Measurements from ENCODE around the gene CILP2.
A peak's percentile ranks its signal among the peaks of the same experiment; 100 is the strongest.

CILP2 gene

GRCh38 chr19:19505669-19506326, 32.3 kb upstream of the CILP2 start:
- no peak for DNase-seq (ENCODE audit: low read depth, low spot score)

GRCh38 chr19:19506592-19506991, 31.5 kb upstream of the CILP2 start:
- no peak for DNase-seq (ENCODE audit: low read depth, low spot score)

GRCh38 chr19:19507354-19507753, 30.7 kb upstream of the CILP2 start:
- no peak for DNase-seq (ENCODE audit: low read depth, low spot score)

- no peak for DNase-seq (ENCODE audit: low read depth, low spot score)
Observed at GRCh38 chr19:19508217-19508616, 29.8 kb upstream of the CILP2 start.

- no peak for DNase-seq (ENCODE audit: low read depth, low spot score)
Observed at GRCh38 chr19:19510432-19510831, 27.6 kb upstream of the CILP2 start.

- no peak for DNase-seq (ENCODE audit: low read depth, low spot score)
Observed at GRCh38 chr19:19513682-19514081, 24.4 kb upstream of the CILP2 start.

- DNase-seq (ENCODE audit: low read depth, low spot score): no peak
Observed at GRCh38 chr19:19514215-19514657, 23.8 kb upstream of the CILP2 start.

- no peak for DNase-seq (ENCODE audit: low read depth, low spot score)
Observed at GRCh38 chr19:19514881-19515641, 23.0 kb upstream of the CILP2 start, which contains the start of gene TSSK6. TSS of gene TSSK6 (minus strand) at chr19:19515548. CDS start at chr19:19515427, 121 bp downstream.

- peak; percentile 91 for DNase-seq (ENCODE audit: low read depth, low spot score)
Observed at GRCh38 chr19:19515642-19516519, 22.2 kb upstream of the CILP2 start, which contains the start of gene NDUFA13. TSS of gene NDUFA13 (plus strand) at chr19:19516225. CDS start at chr19:19516239, 14 bp downstream.

GRCh38 chr19:19517235-19517619, 20.8 kb upstream of the CILP2 start:
- DNase-seq (ENCODE audit: low read depth, low spot score): no peak

- no peak for DNase-seq (ENCODE audit: low read depth, low spot score)
Observed at GRCh38 chr19:19520989-19521388, 17.1 kb upstream of the CILP2 start.

- DNase-seq (ENCODE audit: low read depth, low spot score): no peak
Observed at GRCh38 chr19:19523177-19523576, 14.9 kb upstream of the CILP2 start.

GRCh38 chr19:19524053-19524452, 14.0 kb upstream of the CILP2 start:
- DNase-seq (ENCODE audit: low read depth, low spot score): no peak

GRCh38 chr19:19525611-19526380, 12.3 kb upstream of the CILP2 start:
- DNase-seq (ENCODE audit: low read depth, low spot score): no peak

GRCh38 chr19:19526581-19527370, 11.3 kb upstream of the CILP2 start:
- DNase-seq (ENCODE audit: low read depth, low spot score): no peak

- no peak for DNase-seq (ENCODE audit: low read depth, low spot score)
Observed at GRCh38 chr19:19527371-19527656, 10.8 kb upstream of the CILP2 start.

- DNase-seq (ENCODE audit: low read depth, low spot score): no peak
Observed at GRCh38 chr19:19527674-19528625, 10.1 kb upstream of the CILP2 start.

GRCh38 chr19:19528721-19529490, 9.2 kb upstream of the CILP2 start, which contains the start of gene YJEFN3:
TSS of gene YJEFN3 (plus strand) at chr19:19528911. CDS start at chr19:19528933, 22 bp downstream.
- no peak for DNase-seq (ENCODE audit: low read depth, low spot score)
